Left renal cortex interstitium (tissue), 4 donors: ENCODE data around the gene MRPS14. TPM values are rescaled to one million over a fixed set of nuclear protein-coding genes. Genes with fewer than 3 reads are reported as not detected.

ENCODE experiments used
- DNase-seq, 4 donors: peaks; one replicate each; pipeline ENCODE4 v3.0.0-alpha.2; 2013; ENCODE audit warnings: low read depth in 4 of 4, low spot score in 2 of 4, missing footprints in 1 of 4
- polyA plus RNA-seq, 4 donors: library from polyadenylated mRNA; unstranded; fragments of 120-200 nt; gene quantifications; one replicate each; pipeline ENCODE4 v1.2.1, GENCODE V29; 2013; ENCODE audit not compliant: insufficient read length in 4 of 4

MRPS14 gene
- polyA plus RNA-seq, 4 donors = 48.1 to 52.6 (median 50.2) TPM

- no peak for DNase-seq
Observed at GRCh38 chr1:174989536-174990220, 33.5 kb downstream of the MRPS14 start.

GRCh38 chr1:174988986-174989385 lies 34.2 kb downstream of the MRPS14 start:
- DNase-seq = no peak

GRCh38 chr1:174988539-174988938 lies 34.7 kb downstream of the MRPS14 start:
- no peak for DNase-seq

- DNase-seq = no peak
Observed at GRCh38 chr1:174984952-174985351, 38.3 kb downstream of the MRPS14 start.

GRCh38 chr1:174982971-174983689 lies 40.1 kb downstream of the MRPS14 start:
- DNase-seq = no peak

GRCh38 chr1:174976436-174977108 lies 46.7 kb downstream of the MRPS14 start:
- DNase-seq = no peak

GRCh38 chr1:174975764-174976163 lies 47.5 kb downstream of the MRPS14 start:
- DNase-seq = no peak

GRCh38 chr1:174974711-174975119 lies 48.5 kb downstream of the MRPS14 start:
- no peak for DNase-seq

GRCh38 chr1:174971902-174972301 lies 51.3 kb downstream of the MRPS14 start:
- no peak for DNase-seq

GRCh38 chr1:174971466-174971865 lies 51.8 kb downstream of the MRPS14 start:
- DNase-seq = no peak

GRCh38 chr1:174969977-174970376 lies 53.2 kb downstream of the MRPS14 start:
- DNase-seq = no peak

GRCh38 chr1:174968750-174969244 lies 54.4 kb downstream of the MRPS14 start:
- DNase-seq = no peak

- no peak for DNase-seq
Observed at GRCh38 chr1:174967845-174968705, 55.1 kb downstream of the MRPS14 start.

GRCh38 chr1:174966008-174966572 lies 57.1 kb downstream of the MRPS14 start:
- DNase-seq = no peak

GRCh38 chr1:174965362-174966007 lies 57.7 kb downstream of the MRPS14 start:
- DNase-seq = no peak

- no peak for DNase-seq
Observed at GRCh38 chr1:174964972-174965361, 58.3 kb downstream of the MRPS14 start.

GRCh38 chr1:174964261-174964971 lies 58.8 kb downstream of the MRPS14 start:
- DNase-seq = no peak

GRCh38 chr1:174963529-174964125 lies 59.6 kb downstream of the MRPS14 start:
- DNase-seq = no peak
